Peyer's patch (tissue), 4 donors: ENCODE results near the gene TMEM51.

Source experiments
- CTCF ChIP-seq, 6 experiments: fragments of 450-650 bp in 4 of 6; fragments of 200-600 bp in 2 of 6; sonication (generic) in 1 of 6; IDR thresholded peaks; one replicate each; pipeline ENCODE4 v1.5.1; 2017 to 2019; ENCODE audit warnings: antibody characterized with exemption in 6 of 6, mild to moderate bottlenecking in 3 of 6, moderate library complexity in 1 of 6
- POLR2A ChIP-seq, 2 donors: fragments of 450-650 bp; IDR thresholded peaks; one replicate each; pipeline ENCODE4 v1.5.1; 2017; ENCODE audit warnings: antibody characterized with exemption in 2 of 2, mild to moderate bottlenecking in 2 of 2, moderate library complexity in 2 of 2

- TF ChIP-seq POLR2A (IDR thresholded peaks at IDR 0.05) (no peak), CTCF (IDR thresholded peaks at IDR 0.05) (peak; percentile 60 to 94 (median 88))
These were observed 24.8 kb upstream of the TMEM51 start for GRCh38 chr1:15128520-15129313.
